OCI-LY7 (cell line): ENCODE results near the gene GPR21.

Source experiments
- EZH2phosphoT487 ChIP-seq: fragments of 200-600 bp; sonication (generic); IDR thresholded peaks from 2 replicates; pipeline ENCODE4 v1.6.1; 2018; ENCODE audit warnings: low read depth, borderline replicate concordance, mild to moderate bottlenecking, mixed run types, antibody characterized with exemption, low read length, moderate library complexity, mixed read lengths
- TF ChIP-seq, protein P1 (sequence below): fragments of 200-600 bp; sonication (generic); conservative IDR thresholded peaks from 2 replicates; pipeline ENCODE4 v1.5.1; 2014; ENCODE audit warnings: mild to moderate bottlenecking, antibody characterized with exemption, low read length, moderate library complexity, mixed read lengths

GRCh38 chr9:123034881-123035510, 1.5 kb downstream of the GPR21 start:
- TF ChIP-seq, protein P1, sequence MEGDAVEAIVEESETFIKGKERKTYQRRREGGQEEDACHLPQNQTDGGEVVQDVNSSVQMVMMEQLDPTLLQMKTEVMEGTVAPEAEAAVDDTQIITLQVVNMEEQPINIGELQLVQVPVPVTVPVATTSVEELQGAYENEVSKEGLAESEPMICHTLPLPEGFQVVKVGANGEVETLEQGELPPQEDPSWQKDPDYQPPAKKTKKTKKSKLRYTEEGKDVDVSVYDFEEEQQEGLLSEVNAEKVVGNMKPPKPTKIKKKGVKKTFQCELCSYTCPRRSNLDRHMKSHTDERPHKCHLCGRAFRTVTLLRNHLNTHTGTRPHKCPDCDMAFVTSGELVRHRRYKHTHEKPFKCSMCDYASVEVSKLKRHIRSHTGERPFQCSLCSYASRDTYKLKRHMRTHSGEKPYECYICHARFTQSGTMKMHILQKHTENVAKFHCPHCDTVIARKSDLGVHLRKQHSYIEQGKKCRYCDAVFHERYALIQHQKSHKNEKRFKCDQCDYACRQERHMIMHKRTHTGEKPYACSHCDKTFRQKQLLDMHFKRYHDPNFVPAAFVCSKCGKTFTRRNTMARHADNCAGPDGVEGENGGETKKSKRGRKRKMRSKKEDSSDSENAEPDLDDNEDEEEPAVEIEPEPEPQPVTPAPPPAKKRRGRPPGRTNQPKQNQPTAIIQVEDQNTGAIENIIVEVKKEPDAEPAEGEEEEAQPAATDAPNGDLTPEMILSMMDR: no peak
- TF ChIP-seq EZH2phosphoT487: no peak
